ENCODE results near the gene FHOD1. TPM values are rescaled to one million over a fixed set of nuclear protein-coding genes. Genes with fewer than 3 reads are reported as not detected.

FHOD1 gene
- total and polyA plus RNA-seq, 2 of the 4 experiments (the other 2 are of a cell fraction), result 13.8 to 64.0 TPM

DNA sequence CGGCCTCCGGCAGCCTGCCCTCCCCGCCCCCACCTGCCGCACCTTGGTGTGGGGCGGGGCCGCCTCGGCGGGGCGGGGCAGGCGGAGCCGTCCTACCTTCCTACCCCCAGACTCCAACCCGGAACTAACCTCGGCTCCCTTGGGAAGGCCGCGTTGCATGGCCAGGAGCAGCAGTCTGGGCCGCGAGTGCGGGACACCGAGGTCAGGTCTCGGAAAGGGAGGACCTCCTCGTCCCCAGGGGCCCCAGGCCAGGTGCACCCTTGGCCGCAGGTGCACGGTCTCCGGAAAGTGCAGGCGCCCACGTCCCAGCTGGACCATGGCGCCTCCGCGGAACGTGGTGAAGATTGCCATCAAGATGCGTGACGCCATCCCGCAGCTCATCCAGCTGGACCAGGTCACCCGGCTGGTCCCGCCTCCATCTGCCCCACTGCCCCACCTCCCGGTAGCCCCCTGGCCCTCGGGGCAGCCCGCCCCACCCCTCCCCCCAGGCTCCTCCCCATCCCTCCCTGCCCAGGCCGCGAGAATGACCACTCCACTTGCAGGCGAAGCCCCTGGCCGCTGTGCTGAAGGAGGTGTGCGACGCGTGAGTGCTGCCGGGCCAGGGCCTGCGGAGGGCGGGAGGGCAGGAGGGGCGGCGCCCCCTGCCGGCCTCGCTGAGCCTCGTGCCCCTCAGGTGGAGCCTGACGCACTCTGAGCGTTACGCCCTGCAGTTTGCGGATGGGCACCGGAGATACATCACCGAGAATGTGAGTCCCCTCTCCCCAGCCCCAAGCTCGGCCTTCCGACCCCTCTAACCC lies 48.1 kb downstream of the FHOD1 start, which contains the start of gene ELMO3:
TSS of gene ELMO3 (plus strand) at position 121 of the 797 bp plus-strand sequence. CDS start at position 317, 196 bp downstream.
- POLR2A ChIA-PET (ENCODE audit: unreplicated experiment), result no interaction called here
- H2BK20ac ChIP-seq (ENCODE audit: low read depth, low read length), result no peak within 1 kb of the TSS
- CTCF ChIA-PET, result no interaction called here
- peaks cover 71% of the 10 kb centered on the region for H3K36me3 ChIP-seq (ENCODE audit: control insufficient read depth, insufficient read depth, low read length)
- 64% methylated on average over 28 of the region's 61 CpGs; no CpG with 5 or more reads in 1 of the 2 experiments for WGBS, 2 experiments (ENCODE audit: extremely low coverage in 2 of 2, insufficient read length in 1 of 2)
- no peaks in the 10 kb centered on the region for H3K9me3 ChIP-seq (ENCODE audit: control insufficient read depth, insufficient read depth, low read length)
- H4K20me1 ChIP-seq (ENCODE audit: insufficient read depth, low read length), result peaks cover 14% of the 10 kb centered on the region
- dilution Hi-C loops (cut with HindIII; ENCODE audit: low sequenced_read_pairs, unreplicated experiment) (no loop called here), in situ Hi-C loops (cut with MboI; ENCODE audit: low sequenced_read_pairs) (no loop called here), intact Hi-C loops (cut with micrococcal nuclease) (no loop called here)
- no peak within 1 kb of the TSS for H4K5ac ChIP-seq (ENCODE audit: low read depth, low read length)
- no peaks in the 10 kb centered on the region for H3K4me1 ChIP-seq (ENCODE audit: control insufficient read depth, insufficient read depth, low read length)
- H2AFZ ChIP-seq (replicated peaks; ENCODE audit: low read length, poor library complexity), result no peak within 1 kb of the TSS
- no TSS peak for BruUV-seq (replicated peaks)
- H2BK5ac ChIP-seq (ENCODE audit: low read depth, low read length, poor library complexity, severe bottlenecking), result no peak within 1 kb of the TSS
- no peak within 1 kb of the TSS for H2BK15ac ChIP-seq (ENCODE audit: low read depth, low read length)
- TF ChIP-seq RCOR1 (IDR thresholded peaks at IDR 0.05; ENCODE audit: insufficient replicate concordance, low read length) (no peak), CEBPB (IDR thresholded peaks at IDR 0.05; ENCODE audit: low read depth, low read length) (no peak), MXI1 (IDR thresholded peaks at IDR 0.05; ENCODE audit: borderline replicate concordance, low read depth, low read length) (no peak), CTCF (conservative IDR thresholded peaks at IDR 0.05; ENCODE audit: low read depth, low read length) (peak; percentile 33)
- no peak within 1 kb of the TSS for H3K4me3 ChIP-seq (ENCODE audit: insufficient read depth, low read depth, low read length)
- H3K4ac ChIP-seq (ENCODE audit: low read depth, low read length), result no peak within 1 kb of the TSS
- H3K18ac ChIP-seq (ENCODE audit: low read depth, low read length), result no peak within 1 kb of the TSS
- no peak within 1 kb of the TSS for H4K91ac ChIP-seq (ENCODE audit: insufficient read depth, low read depth, low read length)
- no peak within 1 kb of the TSS for H3K56ac ChIP-seq (ENCODE audit: extremely low read depth, insufficient read depth, low read length)
- no peak within 1 kb of the TSS for H3K23ac ChIP-seq (ENCODE audit: low read depth, low read length)
- H3K4me2 ChIP-seq (ENCODE audit: low read depth, low read length), result no peak within 1 kb of the TSS
- peak within 1 kb of the TSS; percentile 70 for H2AK9ac ChIP-seq (replicated peaks; ENCODE audit: low read depth, low read length, poor library complexity)
- H3K9ac ChIP-seq (ENCODE audit: low read depth, low read length), result no peak within 1 kb of the TSS
- H2AK5ac ChIP-seq (ENCODE audit: low read depth, low read length), result no peak within 1 kb of the TSS
- no peak within 1 kb of the TSS for H2BK120ac ChIP-seq (ENCODE audit: low read depth, low read length)
- H3K79me1 ChIP-seq (ENCODE audit: low read depth in 1 of 2, low read length in 2 of 2), result peaks cover 8 to 27% of the 10 kb centered on the region in 2 experiments; a peak in 3 of 4 replicates
- no peaks in the 10 kb centered on the region for H3K9me1 ChIP-seq (ENCODE audit: insufficient read depth, low read length)
- DNase-seq (no peak), ATAC-seq (ENCODE audit: low read depth) (no peak; the same call in 1 of the 2 replicates)
- H3K27me3 ChIP-seq (ENCODE audit: control insufficient read depth, insufficient read depth, low read length), result no peaks in the 10 kb centered on the region
- H3K27ac ChIP-seq (ENCODE audit: insufficient read depth, low read length), result no peak within 1 kb of the TSS
- no peak within 1 kb of the TSS for H3K14ac ChIP-seq (replicated peaks; ENCODE audit: low read depth, low read length)
- no peak within 1 kb of the TSS for H4K8ac ChIP-seq (ENCODE audit: low read depth in 2 of 2, low read length in 2 of 2)
